Measurements from ENCODE around the gene LNX1.

DNA sequence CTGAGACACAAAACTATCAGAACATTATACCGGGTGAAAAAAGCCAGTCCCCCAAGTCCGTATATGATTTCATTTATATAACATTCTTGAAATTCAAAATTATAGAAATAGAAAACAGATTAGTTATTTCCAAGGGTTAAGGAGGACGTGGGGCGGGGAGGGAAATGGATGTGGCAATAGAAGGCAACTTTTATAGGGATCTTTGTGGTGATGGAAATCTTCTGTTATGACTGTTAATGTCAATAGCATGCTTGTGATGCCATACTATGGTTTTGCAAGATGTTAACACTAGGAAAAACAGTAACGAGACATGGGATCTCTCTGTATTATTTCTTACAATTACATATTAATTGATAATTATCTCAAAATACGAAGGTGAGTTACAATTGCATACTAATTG, 96.4 kb downstream of the LNX1 start:
- TF ChIP-seq, protein P1, sequence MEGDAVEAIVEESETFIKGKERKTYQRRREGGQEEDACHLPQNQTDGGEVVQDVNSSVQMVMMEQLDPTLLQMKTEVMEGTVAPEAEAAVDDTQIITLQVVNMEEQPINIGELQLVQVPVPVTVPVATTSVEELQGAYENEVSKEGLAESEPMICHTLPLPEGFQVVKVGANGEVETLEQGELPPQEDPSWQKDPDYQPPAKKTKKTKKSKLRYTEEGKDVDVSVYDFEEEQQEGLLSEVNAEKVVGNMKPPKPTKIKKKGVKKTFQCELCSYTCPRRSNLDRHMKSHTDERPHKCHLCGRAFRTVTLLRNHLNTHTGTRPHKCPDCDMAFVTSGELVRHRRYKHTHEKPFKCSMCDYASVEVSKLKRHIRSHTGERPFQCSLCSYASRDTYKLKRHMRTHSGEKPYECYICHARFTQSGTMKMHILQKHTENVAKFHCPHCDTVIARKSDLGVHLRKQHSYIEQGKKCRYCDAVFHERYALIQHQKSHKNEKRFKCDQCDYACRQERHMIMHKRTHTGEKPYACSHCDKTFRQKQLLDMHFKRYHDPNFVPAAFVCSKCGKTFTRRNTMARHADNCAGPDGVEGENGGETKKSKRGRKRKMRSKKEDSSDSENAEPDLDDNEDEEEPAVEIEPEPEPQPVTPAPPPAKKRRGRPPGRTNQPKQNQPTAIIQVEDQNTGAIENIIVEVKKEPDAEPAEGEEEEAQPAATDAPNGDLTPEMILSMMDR (IDR thresholded peaks at IDR 0.05; ENCODE audit: insufficient read depth, low read length): no peak
- TF ChIP-seq POLR2AphosphoS5 (IDR thresholded peaks at IDR 0.05; ENCODE audit: low read depth) (no peak), GABPA (IDR thresholded peaks at IDR 0.05; ENCODE audit: low read depth) (no peak), SPI1 (IDR thresholded peaks at IDR 0.05; ENCODE audit: borderline replicate concordance, low read depth) (no peak)

All from HL-60 (cell line).